ENCODE results near the gene SPTSSB. TPM values are rescaled to one million over a fixed set of nuclear protein-coding genes. Genes with fewer than 3 reads are reported as not detected.

SPTSSB gene
- total and polyA plus RNA-seq, 11 donors: 0.09 to 0.58 (median 0.36) TPM; not detected in 5

GRCh38 chr3:161333696-161334095 is 37.6 kb downstream of the SPTSSB start:
- TF ChIP-seq POLR2A (IDR thresholded peaks at IDR 0.05): no peak
- TF ChIP-seq CTCF (IDR thresholded peaks at IDR 0.05): no peak
- Histone ChIP-seq H3K27ac (no peak overlapping the region), H3K4me3 (no peak overlapping the region), H3K36me3 (no peaks in the 10 kb centered on the region), H3K4me1 (peaks cover 0 to 5% (median 0%) of the 10 kb centered on the region in 12 donors), H3K27me3 (no peaks in the 10 kb centered on the region), H3K9me3 (no peaks in the 10 kb centered on the region)
- DNase-seq (no peak), ATAC-seq (no peak)
- WGBS, 4 donors: 63 to 81% (median 69%) methylated on average over 2 of the region's 2 CpGs
- intact Hi-C loops (cut with DNase I): no loop called here

GRCh38 chr3:161332792-161333191 is 38.5 kb downstream of the SPTSSB start:
- Histone ChIP-seq H3K36me3 (no peaks in the 10 kb centered on the region), H3K9me3 (no peaks in the 10 kb centered on the region), H3K27ac (no peak overlapping the region), H3K4me1 (peaks cover 0 to 5% (median 0%) of the 10 kb centered on the region in 12 donors), H3K27me3 (no peaks in the 10 kb centered on the region), H3K4me3 (no peak overlapping the region)
- TF ChIP-seq POLR2A (IDR thresholded peaks at IDR 0.05) (no peak), CTCF (IDR thresholded peaks at IDR 0.05) (no peak)
- DNase-seq: no peak
- WGBS, 4 donors: 49 to 73% (median 60%) methylated on average over 1 of the region's 1 CpG
- intact Hi-C loops (cut with DNase I): no loop called here
- ATAC-seq: no peak

- H3K36me3 ChIP-seq: no peaks in the 10 kb centered on the region
- DNase-seq (no peak), ATAC-seq (no peak)
- H3K4me1 ChIP-seq: no peaks in the 10 kb centered on the region
- H3K27me3 ChIP-seq: no peaks in the 10 kb centered on the region
- TF ChIP-seq CTCF (IDR thresholded peaks at IDR 0.05): no peak
- no peak for TF ChIP-seq POLR2A (IDR thresholded peaks at IDR 0.05)
- 62 to 88% (median 87%) methylated on average over 2 of the region's 2 CpGs for WGBS, 4 donors
- no peak overlapping the region for H3K27ac ChIP-seq
- no peak overlapping the region for H3K4me3 ChIP-seq
- intact Hi-C loops (cut with DNase I): no loop called here
- H3K9me3 ChIP-seq: peaks cover 0 to 30% (median 5%) of the 10 kb centered on the region in 12 donors
Observed at GRCh38 chr3:161325059-161325458, 46.3 kb downstream of the SPTSSB start.

GRCh38 chr3:161323926-161324621 is 47.2 kb downstream of the SPTSSB start:
- no peak for TF ChIP-seq POLR2A (IDR thresholded peaks at IDR 0.05)
- peaks cover 0 to 35% (median 5%) of the 10 kb centered on the region in 12 donors for H3K9me3 ChIP-seq
- no peak overlapping the region for H3K4me3 ChIP-seq
- intact Hi-C loops (cut with DNase I): no loop called here
- H3K4me1 ChIP-seq: no peaks in the 10 kb centered on the region
- H3K27me3 ChIP-seq: no peaks in the 10 kb centered on the region
- DNase-seq (no peak), ATAC-seq (no peak)
- no peaks in the 10 kb centered on the region for H3K36me3 ChIP-seq
- no peak overlapping the region for H3K27ac ChIP-seq
